HepG2 (cell line): Measurements from ENCODE around the gene HDAC5. TPM values are rescaled to one million over a fixed set of nuclear protein-coding genes. Genes with fewer than 3 reads are reported as not detected.
A peak's percentile ranks its signal among the peaks of the same experiment; 100 is the strongest.

Source experiments
- ARID3A ChIP-seq: IDR thresholded peaks from 2 replicates; pipeline ENCODE4 v1.6.1; 2012; ENCODE audit warnings: low read depth, low read length, improper control_type of control experiment
- FOXK1 ChIP-seq: sonication (generic); formaldehyde crosslinking; IDR thresholded peaks from 2 replicates; pipeline ENCODE4 v1.4.0; 2020; ENCODE audit warnings: low read depth, missing genetic modification reagents, borderline replicate concordance
- IKZF1 ChIP-seq: fragments of 450-650 bp; IDR thresholded peaks from 2 replicates; pipeline ENCODE4 v1.7.1; 2016
- MAZ ChIP-seq, 2 experiments: sonication (generic) in 1 of 2; formaldehyde crosslinking in 1 of 2; IDR thresholded peaks; 2 replicates each; pipeline versions ENCODE4 v1.5.0 to v1.6.1; 2012 to 2020; ENCODE audit warnings: low read depth in 2 of 2, mild to moderate bottlenecking in 2 of 2, borderline replicate concordance in 1 of 2, improper control_type of control experiment in 1 of 2, low read length in 1 of 2, missing genetic modification reagents in 1 of 2, moderate library complexity in 1 of 2
- NFKB2 ChIP-seq: sonication (generic); formaldehyde crosslinking; IDR thresholded peaks from 2 replicates; pipeline ENCODE4 v1.4.0; 2020; ENCODE audit warnings: missing genetic modification reagents, borderline replicate concordance
- SAP130 ChIP-seq: IDR thresholded peaks from 2 replicates; pipeline ENCODE4 v1.6.1; 2016; ENCODE audit warnings: low read depth
- SKIL ChIP-seq: sonication (generic); formaldehyde crosslinking; IDR thresholded peaks from 2 replicates; pipeline ENCODE4 v1.8.0; 2022; ENCODE audit warnings: missing genetic modification reagents, mild to moderate bottlenecking, moderate library complexity, borderline replicate concordance
- SNRNP70 ChIP-seq: fragments of 200-400 bp; formaldehyde crosslinking; IDR thresholded peaks from 2 replicates; pipeline ENCODE4 v1.6.1; 2017; ENCODE audit warnings: mild to moderate bottlenecking, low read depth, low read length, moderate library complexity
- SRSF1 ChIP-seq: fragments of 200-400 bp; formaldehyde crosslinking; optimal IDR thresholded peaks from 2 replicates; pipeline ENCODE3; 2017; ENCODE audit warnings: mild to moderate bottlenecking, low read depth, low read length, moderate library complexity
- U2AF2 ChIP-seq: fragments of 200-400 bp; formaldehyde crosslinking; IDR thresholded peaks from 2 replicates; pipeline ENCODE4 v1.6.1; 2017; ENCODE audit warnings: low read depth, mild to moderate bottlenecking, low read length
- ZFP36L1 ChIP-seq: sonication (generic); formaldehyde crosslinking; IDR thresholded peaks from 2 replicates; pipeline ENCODE4 v1.8.0; 2022; ENCODE audit warnings: mild to moderate bottlenecking, missing genetic modification reagents, moderate library complexity
- ZFP36L2 ChIP-seq: sonication (generic); formaldehyde crosslinking; IDR thresholded peaks from 2 replicates; pipeline ENCODE4 v1.4.0; 2020; ENCODE audit warnings: missing genetic modification reagents
- ZFP37 ChIP-seq: sonication (generic); formaldehyde crosslinking; IDR thresholded peaks from 2 replicates; pipeline ENCODE4 v1.4.0; 2020; ENCODE audit warnings: missing genetic modification reagents, borderline replicate concordance
- ZNF136 ChIP-seq: sonication (generic); formaldehyde crosslinking; IDR thresholded peaks from 2 replicates; pipeline ENCODE4 v1.8.1; 2022; ENCODE audit warnings: low read depth, mild to moderate bottlenecking, moderate library complexity, missing genetic modification reagents
- ZNF597 ChIP-seq: sonication (generic); formaldehyde crosslinking; IDR thresholded peaks from 2 replicates; pipeline ENCODE4 v1.5.0; 2020; ENCODE audit warnings: missing genetic modification reagents
- ZNF607 ChIP-seq: sonication (generic); formaldehyde crosslinking; IDR thresholded peaks from 2 replicates; pipeline ENCODE4 v1.5.1; 2020; ENCODE audit warnings: missing genetic modification reagents, mild to moderate bottlenecking, borderline replicate concordance
- polyA plus RNA-seq, 8 experiments: library from polyadenylated mRNA; depleted of rRNA in 3 of 8; stranded (reverse) in 7 of 8; unstranded in 1 of 8; fragments of >200 nt; fragmentation: Illumina TruSeq in 4 of 8; extraction: Trizol in 4 of 8; gene quantifications; 2 replicates each; pipeline versions ENCODE4 v1.2.1 to v1.2.3, GENCODE V29; 2011 to 2016; ENCODE audit warnings: low read depth in 4 of 8, missing spikeins in 1 of 8, mixed read lengths in 1 of 8; ENCODE audit not compliant: insufficient read depth in 1 of 8
- total RNA-seq, 5 experiments: library from RNA; depleted of rRNA; stranded (reverse); fragments of >200 nt; fragmentation: Illumina TruSeq; extraction: Trizol; gene quantifications; 2 replicates each; pipeline ENCODE4 v1.2.3, GENCODE V29; 2016; ENCODE audit warnings: low read depth in 1 of 5
- TF ChIP-seq, protein P1 (sequence below): IDR thresholded peaks from 2 replicates; pipeline ENCODE4 v1.6.1; 2016; ENCODE audit warnings: missing genetic modification reagents, missing compliant biosample characterization
- TF ChIP-seq, protein P2 (sequence below): sonication (generic); formaldehyde crosslinking; IDR thresholded peaks from 2 replicates; pipeline ENCODE4 v1.5.1; 2020; ENCODE audit warnings: missing genetic modification reagents, mild to moderate bottlenecking, borderline replicate concordance
- TF ChIP-seq, protein P3 (sequence below): sonication (generic); formaldehyde crosslinking; IDR thresholded peaks from 2 replicates; pipeline ENCODE4 v1.5.0; 2020; ENCODE audit warnings: mild to moderate bottlenecking, low read depth, missing genetic modification reagents, borderline replicate concordance

The HDAC5 gene
- total and polyA plus RNA-seq, 2 of the 13 experiments (the other 11 are each of a cell fraction or from before 2014, with no cell fraction given) = 46.4 to 85.4 TPM

DNA sequence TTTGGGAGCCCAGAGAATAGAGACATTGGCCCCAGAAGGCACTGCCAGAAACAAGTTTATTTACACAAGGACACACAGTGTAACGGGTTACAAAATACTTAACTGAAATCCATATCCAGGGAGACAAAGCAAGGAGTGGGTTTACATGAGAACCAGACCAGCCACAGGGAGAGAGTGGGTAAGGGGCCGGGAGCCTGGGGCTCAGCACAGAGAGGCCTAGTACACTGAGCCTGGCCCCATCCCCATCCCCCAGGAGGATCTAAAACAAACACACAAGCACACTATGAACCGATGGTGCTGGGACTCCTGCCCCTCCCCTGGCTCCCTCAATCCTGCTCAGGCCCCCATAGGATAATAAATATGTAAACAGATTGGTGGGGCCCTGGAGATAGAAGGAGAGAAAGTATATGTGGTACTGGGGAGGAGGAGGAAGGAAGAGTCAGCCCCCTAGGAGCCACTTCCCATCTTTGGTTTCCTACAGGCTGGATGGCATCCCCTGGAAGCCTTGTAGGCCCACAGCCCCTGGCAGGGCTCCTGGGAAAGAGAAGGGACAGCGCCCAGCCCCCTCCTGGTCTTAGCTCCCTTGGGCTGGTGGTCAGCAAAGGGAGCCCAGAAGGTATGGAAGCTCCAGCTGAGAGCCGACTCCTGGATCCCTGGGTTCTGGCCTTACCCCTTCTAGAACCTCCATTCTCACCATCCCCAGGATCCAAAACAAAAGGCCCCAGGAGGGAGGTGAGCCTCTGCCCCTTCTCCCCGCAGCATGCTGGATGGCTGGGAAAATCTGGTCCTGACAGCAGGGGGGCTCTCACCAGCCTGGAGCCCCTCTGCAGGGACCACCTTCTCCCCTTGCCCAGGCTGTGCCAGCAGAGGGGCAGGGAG lies 46.5 kb downstream of the HDAC5 start (continued):
- TF ChIP-seq MAZ (IDR thresholded peaks at IDR 0.05; ENCODE audit: borderline replicate concordance, low read depth, low read length) = no peak
- TF ChIP-seq MAZ (CRISPR knock-in tag; IDR thresholded peaks at IDR 0.05; ENCODE audit: low read depth) = peak; percentile 62; the same call in 1 of the 2 replicates
- TF ChIP-seq, protein P1, sequence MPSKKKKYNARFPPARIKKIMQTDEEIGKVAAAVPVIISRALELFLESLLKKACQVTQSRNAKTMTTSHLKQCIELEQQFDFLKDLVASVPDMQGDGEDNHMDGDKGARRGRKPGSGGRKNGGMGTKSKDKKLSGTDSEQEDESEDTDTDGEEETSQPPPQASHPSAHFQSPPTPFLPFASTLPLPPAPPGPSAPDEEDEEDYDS (CRISPR knock-in tag) = no peak
- TF ChIP-seq U2AF2 = no peak
- TF ChIP-seq ZFP37 (CRISPR knock-in tag) = no peak
- no peak for TF ChIP-seq FOXK1 (CRISPR knock-in tag)
- TF ChIP-seq ZNF136 (CRISPR knock-in tag) = no peak
- TF ChIP-seq SAP130 (CRISPR knock-in tag) = peak; percentile 40; the same call in 1 of the 2 replicates
- TF ChIP-seq SNRNP70 = no peak
- TF ChIP-seq ZFP36L1 (CRISPR knock-in tag) = no peak
- no peak for TF ChIP-seq ARID3A
- TF ChIP-seq NFKB2 (CRISPR knock-in tag) = no peak
- TF ChIP-seq, protein P2, sequence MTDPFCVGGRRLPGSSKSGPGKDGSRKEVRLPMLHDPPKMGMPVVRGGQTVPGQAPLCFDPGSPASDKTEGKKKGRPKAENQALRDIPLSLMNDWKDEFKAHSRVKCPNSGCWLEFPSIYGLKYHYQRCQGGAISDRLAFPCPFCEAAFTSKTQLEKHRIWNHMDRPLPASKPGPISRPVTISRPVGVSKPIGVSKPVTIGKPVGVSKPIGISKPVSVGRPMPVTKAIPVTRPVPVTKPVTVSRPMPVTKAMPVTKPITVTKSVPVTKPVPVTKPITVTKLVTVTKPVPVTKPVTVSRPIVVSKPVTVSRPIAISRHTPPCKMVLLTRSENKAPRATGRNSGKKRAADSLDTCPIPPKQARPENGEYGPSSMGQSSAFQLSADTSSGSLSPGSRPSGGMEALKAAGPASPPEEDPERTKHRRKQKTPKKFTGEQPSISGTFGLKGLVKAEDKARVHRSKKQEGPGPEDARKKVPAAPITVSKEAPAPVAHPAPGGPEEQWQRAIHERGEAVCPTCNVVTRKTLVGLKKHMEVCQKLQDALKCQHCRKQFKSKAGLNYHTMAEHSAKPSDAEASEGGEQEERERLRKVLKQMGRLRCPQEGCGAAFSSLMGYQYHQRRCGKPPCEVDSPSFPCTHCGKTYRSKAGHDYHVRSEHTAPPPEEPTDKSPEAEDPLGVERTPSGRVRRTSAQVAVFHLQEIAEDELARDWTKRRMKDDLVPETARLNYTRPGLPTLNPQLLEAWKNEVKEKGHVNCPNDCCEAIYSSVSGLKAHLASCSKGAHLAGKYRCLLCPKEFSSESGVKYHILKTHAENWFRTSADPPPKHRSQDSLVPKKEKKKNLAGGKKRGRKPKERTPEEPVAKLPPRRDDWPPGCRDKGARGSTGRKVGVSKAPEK (CRISPR knock-in tag) = no peak
- TF ChIP-seq IKZF1 = no peak
- no peak for TF ChIP-seq ZFP36L2 (CRISPR knock-in tag)
- TF ChIP-seq SRSF1 = no peak
- TF ChIP-seq ZNF607 = peak; percentile 46; the same call in 1 of the 2 replicates
- TF ChIP-seq, protein P3, sequence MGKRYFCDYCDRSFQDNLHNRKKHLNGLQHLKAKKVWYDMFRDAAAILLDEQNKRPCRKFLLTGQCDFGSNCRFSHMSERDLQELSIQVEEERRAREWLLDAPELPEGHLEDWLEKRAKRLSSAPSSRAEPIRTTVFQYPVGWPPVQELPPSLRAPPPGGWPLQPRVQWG (CRISPR knock-in tag) = no peak
- TF ChIP-seq ZNF597 = no peak
- TF ChIP-seq SKIL = no peak
